Measurements from ENCODE around the gene XRCC6.

The XRCC6 gene

GRCh38 chr22:41699264-41700107 lies 78.4 kb downstream of the XRCC6 start, which contains the start of gene MEI1:
TSS of gene MEI1 (plus strand) at chr22:41699503. CDS start at chr22:41699539, 36 bp downstream.
- Histone ChIP-seq H3K9me3 (ENCODE audit: control insufficient read depth in 2 of 2, low read length in 2 of 2) (no peaks in the 10 kb centered on the region), H3K9ac (ENCODE audit: low read length in 2 of 2) (no peak within 1 kb of the TSS), H3K4me1 (ENCODE audit: control insufficient read depth, insufficient read depth, low read length) (peaks cover 15% of the 10 kb centered on the region), H3K27me3 (ENCODE audit: control insufficient read depth in 1 of 2, insufficient read depth in 2 of 2, low read length in 2 of 2) (no peaks in the 10 kb centered on the region), H3K4me3 (ENCODE audit: low read length in 2 of 2) (peak within 1 kb of the TSS in 1 of 2 donors; percentile 55), H3K27ac (ENCODE audit: low read length) (no peak within 1 kb of the TSS), H3K36me3 (ENCODE audit: control insufficient read depth in 2 of 2, insufficient read depth in 2 of 2, low read length in 2 of 2) (no peaks in the 10 kb centered on the region)

- Histone ChIP-seq H3K27ac (ENCODE audit: low read length) (no peak overlapping the region), H3K9ac (ENCODE audit: low read length in 2 of 2) (no peak overlapping the region), H3K36me3 (ENCODE audit: control insufficient read depth in 2 of 2, insufficient read depth in 2 of 2, low read length in 2 of 2) (no peaks in the 10 kb centered on the region), H3K4me1 (ENCODE audit: control insufficient read depth, insufficient read depth, low read length) (peaks cover 15% of the 10 kb centered on the region), H3K9me3 (ENCODE audit: control insufficient read depth in 2 of 2, low read length in 2 of 2) (no peaks in the 10 kb centered on the region), H3K4me3 (ENCODE audit: low read length in 2 of 2) (no peak overlapping the region), H3K27me3 (ENCODE audit: control insufficient read depth in 1 of 2, insufficient read depth in 2 of 2, low read length in 2 of 2) (no peaks in the 10 kb centered on the region)
These were observed 78.9 kb downstream of the XRCC6 start for GRCh38 chr22:41700108-41700364.

- Histone ChIP-seq H3K36me3 (ENCODE audit: control insufficient read depth in 2 of 2, insufficient read depth in 2 of 2, low read length in 2 of 2) (no peaks in the 10 kb centered on the region), H3K9ac (ENCODE audit: low read length in 2 of 2) (no peak overlapping the region), H3K4me3 (ENCODE audit: low read length in 2 of 2) (no peak overlapping the region), H3K4me1 (ENCODE audit: control insufficient read depth, insufficient read depth, low read length) (peaks cover 6% of the 10 kb centered on the region), H3K27ac (ENCODE audit: low read length) (no peak overlapping the region), H3K27me3 (ENCODE audit: control insufficient read depth in 1 of 2, insufficient read depth in 2 of 2, low read length in 2 of 2) (no peaks in the 10 kb centered on the region), H3K9me3 (ENCODE audit: control insufficient read depth in 2 of 2, low read length in 2 of 2) (no peaks in the 10 kb centered on the region)
These were observed 81.7 kb downstream of the XRCC6 start for GRCh38 chr22:41702763-41703162.

- H3K4me1 ChIP-seq (ENCODE audit: control insufficient read depth, insufficient read depth, low read length) = no peaks in the 10 kb centered on the region
- H3K9me3 ChIP-seq (ENCODE audit: control insufficient read depth in 2 of 2, low read length in 2 of 2) = no peaks in the 10 kb centered on the region
- H3K4me3 ChIP-seq (ENCODE audit: low read length in 2 of 2) = no peak overlapping the region
- no peak overlapping the region for H3K27ac ChIP-seq (ENCODE audit: low read length)
- H3K9ac ChIP-seq (ENCODE audit: low read length in 2 of 2) = no peak overlapping the region
- H3K27me3 ChIP-seq (ENCODE audit: control insufficient read depth in 1 of 2, insufficient read depth in 2 of 2, low read length in 2 of 2) = no peaks in the 10 kb centered on the region
- H3K36me3 ChIP-seq (ENCODE audit: control insufficient read depth in 2 of 2, insufficient read depth in 2 of 2, low read length in 2 of 2) = no peaks in the 10 kb centered on the region
These were observed 88.2 kb downstream of the XRCC6 start for GRCh38 chr22:41709341-41709740.

GRCh38 chr22:41713004-41713403 lies 91.9 kb downstream of the XRCC6 start:
- H3K9ac ChIP-seq (ENCODE audit: low read length in 2 of 2) = no peak overlapping the region
- H3K4me3 ChIP-seq (ENCODE audit: low read length in 2 of 2) = no peak overlapping the region
- no peak overlapping the region for H3K27ac ChIP-seq (ENCODE audit: low read length)
- H3K27me3 ChIP-seq (ENCODE audit: control insufficient read depth in 1 of 2, insufficient read depth in 2 of 2, low read length in 2 of 2) = peaks cover 0 to 4% of the 10 kb centered on the region in 2 donors
- no peaks in the 10 kb centered on the region for H3K36me3 ChIP-seq (ENCODE audit: control insufficient read depth in 2 of 2, insufficient read depth in 2 of 2, low read length in 2 of 2)
- no peaks in the 10 kb centered on the region for H3K9me3 ChIP-seq (ENCODE audit: control insufficient read depth in 2 of 2, low read length in 2 of 2)
- H3K4me1 ChIP-seq (ENCODE audit: control insufficient read depth, insufficient read depth, low read length) = no peaks in the 10 kb centered on the region
